Measurements from ENCODE around the gene PIAS1. TPM values are rescaled to one million over a fixed set of nuclear protein-coding genes. Genes with fewer than 3 reads are reported as not detected.

The PIAS1 gene
- total RNA-seq, 2 donors from 2014 or later = 24.1 to 63.3 TPM

DNA sequence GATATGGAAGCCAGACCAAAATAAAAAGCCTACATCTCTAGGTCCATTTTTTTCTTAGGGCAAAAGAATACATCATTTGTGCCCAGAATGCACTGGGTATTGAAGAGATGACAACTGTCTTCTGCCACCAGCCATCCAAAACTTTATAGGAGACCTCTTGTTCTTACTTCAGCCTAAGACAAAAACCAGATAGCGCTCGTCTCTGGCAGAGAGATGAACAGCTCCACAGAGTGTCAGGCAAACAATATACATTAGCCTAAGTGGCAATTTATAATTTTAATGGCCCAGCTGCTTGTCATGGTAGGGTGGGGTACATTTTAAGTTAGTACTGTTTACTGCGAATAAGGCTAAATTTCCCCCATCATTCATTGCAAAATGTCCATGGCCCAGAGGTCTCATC lies 38.9 kb upstream of the PIAS1 start:
- TF ChIP-seq, protein P1, sequence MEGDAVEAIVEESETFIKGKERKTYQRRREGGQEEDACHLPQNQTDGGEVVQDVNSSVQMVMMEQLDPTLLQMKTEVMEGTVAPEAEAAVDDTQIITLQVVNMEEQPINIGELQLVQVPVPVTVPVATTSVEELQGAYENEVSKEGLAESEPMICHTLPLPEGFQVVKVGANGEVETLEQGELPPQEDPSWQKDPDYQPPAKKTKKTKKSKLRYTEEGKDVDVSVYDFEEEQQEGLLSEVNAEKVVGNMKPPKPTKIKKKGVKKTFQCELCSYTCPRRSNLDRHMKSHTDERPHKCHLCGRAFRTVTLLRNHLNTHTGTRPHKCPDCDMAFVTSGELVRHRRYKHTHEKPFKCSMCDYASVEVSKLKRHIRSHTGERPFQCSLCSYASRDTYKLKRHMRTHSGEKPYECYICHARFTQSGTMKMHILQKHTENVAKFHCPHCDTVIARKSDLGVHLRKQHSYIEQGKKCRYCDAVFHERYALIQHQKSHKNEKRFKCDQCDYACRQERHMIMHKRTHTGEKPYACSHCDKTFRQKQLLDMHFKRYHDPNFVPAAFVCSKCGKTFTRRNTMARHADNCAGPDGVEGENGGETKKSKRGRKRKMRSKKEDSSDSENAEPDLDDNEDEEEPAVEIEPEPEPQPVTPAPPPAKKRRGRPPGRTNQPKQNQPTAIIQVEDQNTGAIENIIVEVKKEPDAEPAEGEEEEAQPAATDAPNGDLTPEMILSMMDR (IDR thresholded peaks at IDR 0.05) = no peak
- no peak for TF ChIP-seq POLR2A (IDR thresholded peaks at IDR 0.05)
- ATAC-seq (no peak), DNase-seq (no peak)
- H3K4me3 ChIP-seq = no peak overlapping the region
- H3K4me1 ChIP-seq = no peaks in the 10 kb centered on the region
- H3K27ac ChIP-seq = no peak overlapping the region
- intact Hi-C loops (cut with DNase I) = no loop called here
- H3K9me3 ChIP-seq = no peaks in the 10 kb centered on the region
- no peaks in the 10 kb centered on the region for H3K36me3 ChIP-seq (replicated peaks in 1 of 2; ENCODE audit: insufficient read depth in 1 of 2, low read depth in 2 of 2)
- 81 to 84% methylated on average over 3 of the region's 3 CpGs for WGBS, 2 donors
- H3K27me3 ChIP-seq = no peaks in the 10 kb centered on the region

DNA sequence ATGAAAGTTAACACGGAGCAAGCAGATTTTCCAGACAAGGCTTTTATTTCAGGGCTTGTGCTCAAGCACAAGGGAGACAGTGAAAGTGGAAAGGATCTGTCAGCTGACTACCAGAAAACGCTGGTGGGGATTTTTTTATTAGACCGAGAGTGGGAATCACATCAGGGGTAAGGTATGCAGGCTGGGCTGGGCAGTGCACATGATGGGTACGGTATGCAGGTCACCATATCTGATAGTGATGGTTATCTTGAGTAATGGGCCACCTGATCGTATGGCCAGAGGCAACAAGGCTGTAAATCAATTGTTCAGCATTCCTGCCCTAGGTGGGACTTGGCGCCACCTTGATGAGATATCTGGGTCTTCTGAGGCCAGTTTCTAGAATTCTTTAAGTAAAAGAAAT lies 36.9 kb upstream of the PIAS1 start:
- DNase-seq (peak in 3 of 4 donors; percentile 13 to 42 (median 40)), ATAC-seq (peak; percentile 77)
- H3K4me3 ChIP-seq = no peak overlapping the region
- WGBS, 2 donors = 65 to 66% methylated on average over 6 of the region's 6 CpGs
- no peaks in the 10 kb centered on the region for H3K9me3 ChIP-seq
- intact Hi-C loops (cut with DNase I) = no loop called here
- no peaks in the 10 kb centered on the region for H3K27me3 ChIP-seq
- H3K4me1 ChIP-seq = no peaks in the 10 kb centered on the region
- peak overlapping the region in 2 of 4 donors; percentile 4 to 23 for H3K27ac ChIP-seq
- no peak for TF ChIP-seq POLR2A (IDR thresholded peaks at IDR 0.05)
- TF ChIP-seq, protein P1 (IDR thresholded peaks at IDR 0.05) = no peak
- H3K36me3 ChIP-seq (replicated peaks in 1 of 2; ENCODE audit: insufficient read depth in 1 of 2, low read depth in 2 of 2) = no peaks in the 10 kb centered on the region

GRCh38 chr15:68018797-68019444 lies 35.2 kb upstream of the PIAS1 start:
- Histone ChIP-seq H3K36me3 (replicated peaks in 1 of 2; ENCODE audit: insufficient read depth in 1 of 2, low read depth in 2 of 2) (no peaks in the 10 kb centered on the region), H3K27me3 (no peaks in the 10 kb centered on the region), H3K4me1 (no peaks in the 10 kb centered on the region), H3K4me3 (no peak overlapping the region), H3K27ac (no peak overlapping the region), H3K9me3 (no peaks in the 10 kb centered on the region)
- ATAC-seq = no peak
- WGBS, 2 donors = 78 to 81% methylated on average over 5 of the region's 5 CpGs
- no peak for DNase-seq
- intact Hi-C loops (cut with DNase I) = no loop called here
- TF ChIP-seq, protein P1 (IDR thresholded peaks at IDR 0.05) = no peak
- TF ChIP-seq POLR2A (IDR thresholded peaks at IDR 0.05) = no peak

DNA sequence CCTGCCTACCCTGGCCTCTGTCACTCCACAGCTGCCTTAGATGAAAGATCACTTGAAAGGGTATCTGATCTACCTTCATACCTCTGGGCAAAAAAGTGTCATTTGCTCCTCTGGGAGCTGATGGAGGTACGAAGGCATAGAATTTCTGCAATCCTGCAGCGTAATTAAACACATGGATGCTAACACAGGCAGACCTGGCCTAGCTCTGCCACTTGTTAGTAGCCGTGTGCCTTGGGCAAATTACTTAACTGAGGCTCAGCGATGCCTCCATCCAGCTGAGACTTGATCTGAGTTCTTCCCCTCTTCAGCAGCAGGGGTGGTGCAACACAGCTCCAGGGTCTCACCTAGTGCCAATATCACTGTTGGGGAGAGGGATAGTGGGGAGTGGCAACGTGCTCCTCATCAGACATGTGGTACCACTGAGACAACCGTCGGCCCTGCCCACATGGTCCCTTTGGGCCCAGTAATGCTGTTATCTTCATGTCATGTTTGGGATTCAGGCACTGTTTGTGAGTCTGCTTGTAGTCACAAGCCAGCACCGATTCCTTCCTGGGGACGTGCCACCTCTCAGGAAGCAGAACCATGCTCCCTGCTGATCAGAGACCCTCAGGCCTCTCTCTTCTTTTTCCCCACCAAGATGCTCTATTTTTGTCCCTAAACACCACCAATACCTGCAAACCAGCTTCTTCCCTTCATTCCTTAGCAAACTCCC lies 34.1 kb upstream of the PIAS1 start:
- WGBS, 2 donors = 92 to 93% methylated on average over 9 of the region's 9 CpGs
- ATAC-seq = no peak
- Histone ChIP-seq H3K4me1 (no peaks in the 10 kb centered on the region), H3K9me3 (no peaks in the 10 kb centered on the region), H3K27ac (no peak overlapping the region), H3K27me3 (no peaks in the 10 kb centered on the region), H3K4me3 (no peak overlapping the region), H3K36me3 (replicated peaks in 1 of 2; ENCODE audit: insufficient read depth in 1 of 2, low read depth in 2 of 2) (no peaks in the 10 kb centered on the region)
- TF ChIP-seq, protein P1 (IDR thresholded peaks at IDR 0.05) = no peak
- no peak for TF ChIP-seq POLR2A (IDR thresholded peaks at IDR 0.05)
- DNase-seq = no peak
- intact Hi-C loops (cut with DNase I) = no loop called here

Data from body of pancreas (tissue), 4 donors.